IMR-90 (cell line): ENCODE data around the gene RAD21L1.

ENCODE experiments used
- CTCF ChIP-seq: conservative IDR thresholded peaks from 2 replicates; pipeline ENCODE4 v1.5.1; 2012; ENCODE audit warnings: mild to moderate bottlenecking, low read depth, low read length, improper control_type of control experiment
- MAFK ChIP-seq: IDR thresholded peaks from 2 replicates; pipeline ENCODE4 v1.6.1; 2012; ENCODE audit warnings: low read depth, low read length, improper control_type of control experiment
- POLR2A ChIP-seq: IDR thresholded peaks from 2 replicates; pipeline ENCODE4 v1.6.1; 2012; ENCODE audit warnings: mild to moderate bottlenecking, low read depth, low read length

DNA sequence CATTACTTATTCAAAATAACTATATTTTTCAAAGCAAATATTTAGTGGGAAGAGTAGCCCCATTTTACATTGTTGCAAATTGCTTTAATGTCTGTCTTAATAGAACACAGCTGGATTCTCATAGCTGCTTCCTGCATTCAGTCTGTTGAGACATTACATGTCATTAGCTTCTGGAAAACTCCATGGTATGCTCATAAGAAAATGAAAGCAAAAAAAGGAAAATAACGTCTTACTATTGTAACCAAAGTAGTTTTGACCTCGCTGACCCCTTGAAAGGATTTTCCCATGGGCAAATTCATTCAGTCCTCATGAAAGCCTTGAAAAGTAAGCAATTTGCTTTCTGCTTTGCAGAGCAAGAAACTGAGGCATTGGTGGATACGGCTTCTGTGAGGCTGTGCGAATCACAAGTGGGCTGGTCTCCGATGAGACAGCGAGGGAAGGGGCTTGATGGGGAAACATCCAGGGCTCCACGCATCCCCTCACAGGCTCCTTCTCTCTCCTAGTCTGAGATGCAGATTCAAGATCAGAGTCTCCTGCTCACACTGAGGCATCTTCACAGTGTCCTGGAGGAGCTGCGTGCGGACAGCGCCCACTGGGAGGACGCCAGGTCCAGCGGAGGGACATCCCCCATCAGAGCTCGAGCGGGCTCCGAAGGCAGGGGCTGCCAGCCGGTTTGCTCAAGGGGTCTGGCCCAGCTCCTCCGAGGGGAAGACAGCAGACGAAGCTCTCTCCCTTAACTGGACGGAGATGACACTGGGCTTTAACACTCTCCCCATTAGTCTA, 19.3 kb upstream of the RAD21L1 start:
- no peak for TF ChIP-seq MAFK
- no peak for TF ChIP-seq CTCF
- TF ChIP-seq POLR2A, result no peak
